ENCODE data around the gene IL18R1.
"Not testable (repeated sequence)": the region's sequence is repeated elsewhere in the genome, so short reads cannot be mapped to it uniquely, and the experiment has no call there.

Gene IL18R1

DNA sequence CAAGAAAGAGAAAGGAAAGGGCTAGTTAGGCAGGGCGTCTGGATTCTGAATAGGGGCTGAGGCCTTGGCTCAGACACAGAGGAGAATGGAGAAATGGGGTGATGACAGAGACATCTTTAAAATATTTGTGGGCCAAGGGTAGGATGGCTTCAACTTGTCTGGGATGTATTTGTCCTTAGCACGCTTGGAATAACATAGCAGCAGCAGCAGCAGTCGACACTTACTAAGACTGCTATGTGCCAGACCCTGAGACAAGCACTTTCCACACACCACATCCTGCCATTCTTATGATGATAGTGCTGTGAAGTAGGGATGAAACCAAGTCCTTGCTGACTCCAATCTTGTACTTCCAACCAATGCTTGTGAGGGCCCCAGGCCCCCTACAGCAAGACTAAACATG lies 41.6 kb upstream of the IL18R1 start:
- no peaks in the 10 kb centered on the region for H3K4me1 ChIP-seq
- H3K27ac ChIP-seq: no peak overlapping the region
- intact Hi-C loops (cut with DNase I; ENCODE audit: low total_unique reads): no loop called here
- no peaks in the 10 kb centered on the region for H3K36me3 ChIP-seq
- no peak for DNase-seq
- no peaks in the 10 kb centered on the region for H3K27me3 ChIP-seq
- TF ChIP-seq, protein P1, sequence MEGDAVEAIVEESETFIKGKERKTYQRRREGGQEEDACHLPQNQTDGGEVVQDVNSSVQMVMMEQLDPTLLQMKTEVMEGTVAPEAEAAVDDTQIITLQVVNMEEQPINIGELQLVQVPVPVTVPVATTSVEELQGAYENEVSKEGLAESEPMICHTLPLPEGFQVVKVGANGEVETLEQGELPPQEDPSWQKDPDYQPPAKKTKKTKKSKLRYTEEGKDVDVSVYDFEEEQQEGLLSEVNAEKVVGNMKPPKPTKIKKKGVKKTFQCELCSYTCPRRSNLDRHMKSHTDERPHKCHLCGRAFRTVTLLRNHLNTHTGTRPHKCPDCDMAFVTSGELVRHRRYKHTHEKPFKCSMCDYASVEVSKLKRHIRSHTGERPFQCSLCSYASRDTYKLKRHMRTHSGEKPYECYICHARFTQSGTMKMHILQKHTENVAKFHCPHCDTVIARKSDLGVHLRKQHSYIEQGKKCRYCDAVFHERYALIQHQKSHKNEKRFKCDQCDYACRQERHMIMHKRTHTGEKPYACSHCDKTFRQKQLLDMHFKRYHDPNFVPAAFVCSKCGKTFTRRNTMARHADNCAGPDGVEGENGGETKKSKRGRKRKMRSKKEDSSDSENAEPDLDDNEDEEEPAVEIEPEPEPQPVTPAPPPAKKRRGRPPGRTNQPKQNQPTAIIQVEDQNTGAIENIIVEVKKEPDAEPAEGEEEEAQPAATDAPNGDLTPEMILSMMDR (IDR thresholded peaks at IDR 0.05): no peak
- H3K9me3 ChIP-seq: no peaks in the 10 kb centered on the region
- H3K4me3 ChIP-seq: no peak overlapping the region

DNA sequence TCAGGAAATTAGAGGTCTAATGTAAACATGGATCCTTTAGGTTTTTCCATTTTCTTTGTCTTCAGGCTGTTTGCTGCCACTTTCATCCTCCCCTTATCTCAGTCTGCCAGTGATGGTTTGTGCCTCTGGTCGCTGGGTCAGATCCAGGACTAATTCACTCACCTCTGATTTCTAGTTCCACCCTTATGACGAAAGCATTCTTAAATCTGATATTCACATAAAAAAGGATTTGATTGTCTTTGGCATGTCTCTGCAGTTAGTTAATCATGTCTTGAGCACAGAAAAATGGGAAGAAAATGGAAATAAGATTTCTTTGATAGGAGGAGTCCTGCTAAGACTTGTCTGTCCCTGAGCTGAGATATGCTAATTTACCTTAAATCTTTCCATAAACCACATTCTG lies 39.7 kb upstream of the IL18R1 start:
- DNase-seq: no peak
- Histone ChIP-seq H3K36me3 (no peaks in the 10 kb centered on the region), H3K27me3 (no peaks in the 10 kb centered on the region), H3K4me3 (no peak overlapping the region), H3K9me3 (no peaks in the 10 kb centered on the region), H3K27ac (no peak overlapping the region), H3K4me1 (no peaks in the 10 kb centered on the region)
- intact Hi-C loops (cut with DNase I; ENCODE audit: low total_unique reads): no loop called here
- TF ChIP-seq, protein P1 (IDR thresholded peaks at IDR 0.05): no peak

DNA sequence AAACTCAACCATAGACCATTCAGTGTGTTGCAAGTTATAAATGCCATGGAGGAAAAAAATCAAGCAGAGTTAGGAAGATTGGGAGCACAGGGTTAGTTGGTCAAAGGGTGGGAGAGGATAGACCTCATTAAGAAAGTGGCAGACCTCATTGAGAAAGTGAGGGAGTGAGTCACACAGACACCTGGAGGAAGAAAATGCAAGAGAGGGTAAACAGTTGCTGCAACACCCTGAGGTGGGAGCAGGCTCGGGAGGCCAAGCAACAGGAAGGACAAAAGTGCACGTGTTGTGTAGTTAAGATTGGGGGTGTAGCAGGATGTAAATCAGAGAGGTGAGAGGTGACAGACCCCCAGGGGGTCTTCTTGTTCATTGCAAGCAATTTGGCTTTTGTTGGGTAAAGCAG lies 37.9 kb upstream of the IL18R1 start:
- TF ChIP-seq, protein P1 (IDR thresholded peaks at IDR 0.05): no peak
- Histone ChIP-seq H3K36me3 (no peaks in the 10 kb centered on the region), H3K27ac (no peak overlapping the region), H3K27me3 (no peaks in the 10 kb centered on the region), H3K4me3 (no peak overlapping the region), H3K4me1 (peaks cover 0 to 4% (median 0%) of the 10 kb centered on the region in 4 donors), H3K9me3 (no peaks in the 10 kb centered on the region)
- intact Hi-C loops (cut with DNase I; ENCODE audit: low total_unique reads): no loop called here
- DNase-seq: no peak

DNA sequence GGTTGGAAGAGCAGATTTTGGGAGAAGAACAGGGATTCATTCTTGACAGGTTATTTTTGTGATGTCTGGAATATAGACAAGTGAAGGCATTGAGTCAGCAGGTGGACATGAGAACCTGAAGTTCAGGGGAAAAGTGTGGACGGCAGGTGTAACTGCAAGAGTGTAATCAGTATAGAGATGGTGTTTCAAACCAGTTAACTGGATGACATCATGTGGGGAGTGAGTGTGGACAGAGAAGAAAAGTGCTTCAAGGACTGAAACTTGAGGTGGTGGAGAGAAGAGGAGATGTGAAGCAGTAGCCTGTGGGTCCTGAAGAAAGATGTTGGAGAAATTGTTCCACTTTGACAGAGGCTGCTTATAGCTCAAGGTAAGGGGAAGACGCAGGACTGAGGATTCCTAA lies 37.2 kb upstream of the IL18R1 start:
- H3K9me3 ChIP-seq: no peaks in the 10 kb centered on the region
- H3K4me3 ChIP-seq: no peak overlapping the region
- H3K4me1 ChIP-seq: peaks cover 0 to 5% (median 0%) of the 10 kb centered on the region in 4 donors
- intact Hi-C loops (cut with DNase I; ENCODE audit: low total_unique reads): no loop called here
- no peaks in the 10 kb centered on the region for H3K36me3 ChIP-seq
- no peak overlapping the region for H3K27ac ChIP-seq
- no peak for DNase-seq
- TF ChIP-seq, protein P1 (IDR thresholded peaks at IDR 0.05): no peak
- no peaks in the 10 kb centered on the region for H3K27me3 ChIP-seq

DNA sequence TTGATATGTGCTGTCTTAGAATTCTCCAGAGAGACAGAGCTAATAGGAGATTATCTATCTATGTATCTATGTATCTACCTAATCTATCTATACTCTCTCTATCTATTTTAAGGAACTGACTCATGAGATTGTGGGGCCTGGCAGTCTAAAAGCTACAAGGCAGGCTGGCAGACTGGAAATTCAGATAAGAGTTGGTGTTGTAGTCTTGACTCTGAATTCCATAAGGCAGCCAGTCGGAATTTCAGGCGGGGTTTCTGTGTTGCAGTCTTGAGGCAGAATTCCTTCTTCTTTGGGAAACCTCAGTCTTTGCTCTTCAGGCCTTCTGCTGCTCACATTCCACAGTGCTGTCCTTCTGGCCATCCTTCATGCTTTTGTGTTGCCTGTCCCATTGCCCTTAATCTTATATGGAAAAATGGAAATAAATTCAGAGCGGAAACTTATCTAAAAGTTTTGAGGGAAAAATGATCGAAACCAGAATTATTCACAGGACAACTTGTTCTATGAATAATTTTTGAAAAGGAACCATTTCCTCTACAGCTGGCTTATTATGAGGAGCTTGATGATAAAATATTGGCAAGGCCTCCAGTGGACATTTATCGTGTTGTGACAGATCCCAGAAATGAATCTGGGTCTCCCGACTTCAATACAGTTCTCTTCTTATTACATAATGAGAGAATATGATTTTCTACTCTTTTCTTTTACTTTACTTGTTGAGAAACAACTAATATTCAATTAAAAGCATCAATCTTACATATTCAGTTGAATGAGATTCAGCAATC lies 33.5 kb upstream of the IL18R1 start:
- H3K4me3 ChIP-seq: no peak overlapping the region
- H3K36me3 ChIP-seq: no peaks in the 10 kb centered on the region
- no peaks in the 10 kb centered on the region for H3K27me3 ChIP-seq
- peaks cover 0 to 5% (median 0%) of the 10 kb centered on the region in 4 donors for H3K4me1 ChIP-seq
- intact Hi-C loops (cut with DNase I; ENCODE audit: low total_unique reads): no loop called here
- no peak for DNase-seq
- H3K9me3 ChIP-seq: peaks cover 0 to 8% (median 0%) of the 10 kb centered on the region in 3 donors
- TF ChIP-seq, protein P1 (IDR thresholded peaks at IDR 0.05): no peak
- H3K27ac ChIP-seq: no peak overlapping the region

DNA sequence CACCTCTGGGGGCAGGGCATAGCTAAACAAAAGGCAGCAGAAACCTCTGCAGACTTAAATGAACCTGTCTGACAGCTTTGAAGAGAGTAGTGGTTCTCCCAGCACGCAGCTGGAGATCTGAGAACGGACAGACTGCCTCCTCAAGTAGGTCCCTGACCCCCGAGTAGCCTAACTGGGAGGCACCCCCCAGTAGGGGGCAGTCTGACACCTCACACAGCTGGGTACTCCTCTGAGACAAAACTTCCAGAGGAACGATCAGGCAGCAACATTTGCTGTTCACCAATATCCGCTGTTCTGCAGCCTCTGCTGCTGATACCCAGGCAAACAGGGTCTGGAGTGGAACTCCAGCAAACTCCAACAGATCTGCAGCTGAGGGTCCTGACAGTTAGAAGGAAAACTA lies 30.7 kb upstream of the IL18R1 start:
- intact Hi-C loops (cut with DNase I; ENCODE audit: low total_unique reads); H3K9me3 ChIP-seq; H3K36me3 ChIP-seq; H3K27me3 ChIP-seq; H3K4me3 ChIP-seq; DNase-seq; H3K4me1 ChIP-seq; H3K27ac ChIP-seq: not testable (repeated sequence)

Data from tibial artery (tissue), 4 donors.